ENCODE results near the gene NOD1.
A peak's percentile ranks its signal among the peaks of the same experiment; 100 is the strongest.

Gene NOD1

DNA sequence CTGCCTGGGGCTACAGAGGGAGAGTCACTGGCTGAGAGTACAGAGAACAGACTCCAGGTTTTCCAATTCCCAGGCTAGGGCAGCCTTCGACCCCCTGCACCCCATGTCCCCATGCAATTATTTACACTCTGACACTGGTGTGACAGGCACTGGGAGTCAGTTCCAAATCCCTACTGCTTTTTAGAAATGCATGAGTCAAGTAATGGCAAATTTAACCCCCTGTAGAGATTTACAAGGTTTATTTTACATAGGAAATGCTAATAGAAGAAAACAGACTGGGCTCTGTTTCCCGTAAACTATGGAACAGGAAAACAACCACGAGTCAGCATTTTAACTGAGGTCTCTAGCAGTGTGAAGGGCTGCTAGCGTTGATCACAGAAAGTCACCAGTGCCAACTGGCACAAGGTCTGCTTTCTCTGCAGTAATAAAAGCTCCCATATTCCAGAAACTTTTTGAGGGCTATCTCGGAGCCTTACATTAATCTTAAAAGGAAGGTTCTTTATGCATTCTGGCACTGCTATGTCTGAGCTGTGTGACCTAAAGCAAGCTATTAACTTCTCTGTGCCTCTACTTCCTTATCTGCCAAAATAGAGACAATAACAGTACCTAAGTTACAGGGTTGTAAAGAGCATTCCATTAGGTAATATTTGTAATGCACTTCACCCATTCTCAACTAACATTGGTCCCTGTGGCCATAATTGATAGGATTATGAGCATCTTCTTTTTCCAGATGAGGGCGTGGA, 28.2 kb downstream of the NOD1 start:
- no peak for DNase-seq

DNA sequence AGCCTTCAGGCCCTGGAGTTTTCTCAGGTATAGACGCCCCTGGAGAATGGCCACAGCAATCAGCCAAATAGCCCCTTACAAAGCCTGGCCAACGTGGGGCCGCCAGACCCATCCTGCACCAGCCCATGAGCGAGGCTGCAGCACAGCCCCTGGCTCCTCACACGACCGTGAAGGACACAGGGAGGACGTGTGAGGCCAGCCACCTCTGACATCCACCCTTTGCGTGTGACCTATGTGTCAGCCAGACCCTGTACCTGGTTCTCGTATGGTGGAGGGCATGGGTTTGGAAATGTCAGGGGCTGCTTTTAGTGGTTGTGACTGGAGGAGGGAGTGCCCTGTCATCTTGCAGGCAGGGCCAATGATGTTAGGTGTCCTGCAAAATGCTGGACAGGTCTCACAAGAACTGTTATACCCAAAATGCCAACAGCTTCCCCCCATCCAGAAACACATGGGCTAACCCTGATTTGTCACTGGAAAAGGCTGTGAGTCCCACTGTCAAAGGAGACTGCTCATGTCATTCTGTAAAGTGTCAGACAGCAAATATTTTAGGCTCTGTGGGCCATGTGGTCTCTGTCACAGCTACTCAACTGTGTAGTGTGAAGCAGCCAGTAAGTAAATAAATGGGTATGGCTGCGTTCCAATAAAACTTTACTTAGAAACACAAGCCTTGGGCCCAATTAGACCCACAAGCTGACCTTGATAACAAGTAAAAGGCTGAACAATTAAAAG, 30.0 kb downstream of the NOD1 start:
- no peak for DNase-seq

DNA sequence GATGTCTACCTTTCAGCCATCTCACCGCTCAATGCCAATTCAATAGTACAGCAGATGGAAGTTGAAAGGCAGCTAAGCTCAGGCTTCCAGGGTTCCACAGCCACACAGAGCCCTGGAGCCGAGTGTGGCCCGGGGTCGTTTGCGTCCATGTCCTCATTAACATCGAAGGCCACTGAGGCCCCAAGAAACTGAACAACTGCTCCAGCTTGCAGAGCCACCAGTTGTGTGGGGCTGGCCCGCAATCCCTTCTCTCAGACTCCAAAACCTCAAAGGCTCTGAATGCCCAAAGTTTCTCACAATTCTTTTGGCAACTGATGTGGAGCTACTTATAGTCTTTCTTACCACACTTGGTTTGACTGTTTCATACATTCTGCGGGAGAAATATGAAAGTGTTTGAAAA, 31.1 kb downstream of the NOD1 start:
- no peak for DNase-seq

DNA sequence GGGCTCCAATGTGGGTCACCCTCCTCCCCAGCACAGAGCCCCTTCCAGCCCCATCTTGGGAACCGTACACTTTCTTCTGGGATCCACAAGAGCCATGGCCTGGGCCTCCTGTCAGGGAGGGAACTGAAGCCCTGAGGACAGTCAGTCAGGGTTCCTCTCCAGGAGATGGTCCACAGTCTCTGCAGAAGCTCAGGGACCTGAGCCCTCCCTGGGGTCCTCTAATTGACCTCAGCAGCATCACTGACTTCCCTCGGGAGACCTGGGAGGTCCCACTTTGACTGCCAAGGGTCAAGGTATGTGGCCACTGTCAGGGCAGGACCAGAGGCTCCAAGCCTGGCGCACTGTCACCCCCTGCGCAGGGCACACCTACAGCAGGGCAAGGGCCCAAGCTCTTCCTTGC, 32.3 kb downstream of the NOD1 start:
- DNase-seq = no peak

DNA sequence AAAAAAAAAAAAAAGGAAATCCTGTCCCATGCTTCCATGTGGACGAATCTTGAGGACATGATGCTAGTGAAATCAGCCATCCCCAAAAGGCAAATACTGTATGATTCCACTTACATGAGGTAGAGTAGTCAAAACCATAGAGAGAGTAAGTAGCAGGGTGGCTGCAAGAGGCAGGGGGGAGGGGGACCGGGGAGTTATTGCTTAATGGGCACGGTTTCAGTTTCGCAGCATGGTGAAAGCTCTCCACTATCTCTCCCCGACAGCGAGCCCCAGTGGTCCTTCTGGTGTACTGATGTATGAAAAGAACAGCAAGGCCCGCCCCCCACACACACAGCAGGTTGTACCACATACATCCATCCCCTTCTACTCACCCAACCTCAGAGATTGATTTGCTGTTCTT, 32.8 kb downstream of the NOD1 start:
- peak in 34 of 58 donors; percentile 11 to 56 (median 30) for DNase-seq

DNA sequence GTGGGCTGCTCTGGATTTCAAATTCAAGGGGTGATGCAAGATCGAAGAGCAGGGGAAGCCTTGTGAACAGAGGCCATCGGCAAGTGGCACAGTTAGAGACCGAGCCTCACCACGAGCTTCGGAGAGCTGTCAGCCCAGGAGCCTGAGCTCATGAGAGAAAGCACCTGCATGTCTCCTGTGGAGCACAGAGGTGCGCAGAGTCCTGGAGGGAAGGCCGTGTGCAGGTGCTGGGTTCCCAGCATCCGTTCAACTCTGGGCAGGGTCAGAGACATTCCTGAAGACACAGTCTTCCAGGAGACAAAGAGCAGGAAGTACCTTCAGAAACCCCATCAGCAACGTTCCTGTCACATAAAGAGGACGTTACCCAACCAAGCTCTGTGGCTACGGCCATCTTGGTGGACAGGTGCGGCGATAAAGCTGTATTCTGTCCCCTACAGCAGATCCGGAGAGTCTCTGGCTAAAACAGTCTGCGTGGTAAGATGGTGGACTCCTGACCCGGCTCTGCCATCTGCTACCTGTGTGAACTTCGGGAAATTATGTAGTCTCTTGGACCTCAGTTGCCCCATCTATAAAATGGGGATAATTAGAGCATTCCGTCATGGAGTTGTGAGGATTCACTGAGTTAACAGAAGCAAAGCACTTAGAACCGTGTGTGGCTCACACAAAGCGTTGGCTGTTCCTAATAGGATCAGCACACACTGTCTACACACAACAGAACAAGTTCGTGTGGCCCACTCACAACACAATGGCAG, 40.6 kb downstream of the NOD1 start:
- no peak for DNase-seq

DNA sequence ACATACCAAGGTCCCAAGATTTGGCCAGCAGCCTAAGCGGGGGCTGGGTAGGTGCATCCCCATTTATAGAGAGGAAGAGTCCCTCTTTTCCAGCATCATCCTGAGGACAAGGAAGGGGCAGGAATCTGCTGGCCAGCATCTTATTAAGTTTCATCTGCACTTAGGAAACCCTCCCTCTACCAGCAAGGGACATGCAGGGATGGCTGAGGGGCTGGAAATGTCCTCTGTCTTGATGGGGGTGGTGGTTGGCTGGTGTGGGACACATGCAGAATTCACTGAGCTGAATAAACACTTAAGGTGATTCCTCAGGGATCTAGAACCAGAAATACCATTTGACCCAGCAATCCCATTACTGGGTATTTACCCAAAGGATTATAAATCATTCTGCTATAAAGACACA, 42.1 kb downstream of the NOD1 start:
- DNase-seq = no peak

DNA sequence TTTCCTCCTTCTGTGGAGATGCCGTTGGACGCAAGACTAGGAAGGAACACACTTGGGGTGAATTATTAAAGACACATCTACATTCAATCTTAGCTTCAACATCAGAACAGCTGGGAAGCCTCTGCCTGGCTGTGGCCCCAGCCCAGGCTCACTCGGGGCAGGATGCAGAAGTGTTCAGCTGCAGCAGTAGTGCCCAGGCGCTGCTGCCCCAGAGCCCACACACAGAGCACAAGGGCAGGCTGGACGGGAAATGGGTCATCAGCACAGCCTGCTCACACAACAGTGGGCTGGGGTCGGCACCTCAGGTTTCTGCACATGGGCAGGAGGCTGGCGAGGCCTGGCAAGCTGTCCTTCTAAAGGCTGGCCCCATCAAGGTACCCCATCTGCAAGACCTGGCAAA, 42.5 kb downstream of the NOD1 start:
- DNase-seq = peak in 4 of 58 donors; percentile 7 to 21 (median 10)

DNA sequence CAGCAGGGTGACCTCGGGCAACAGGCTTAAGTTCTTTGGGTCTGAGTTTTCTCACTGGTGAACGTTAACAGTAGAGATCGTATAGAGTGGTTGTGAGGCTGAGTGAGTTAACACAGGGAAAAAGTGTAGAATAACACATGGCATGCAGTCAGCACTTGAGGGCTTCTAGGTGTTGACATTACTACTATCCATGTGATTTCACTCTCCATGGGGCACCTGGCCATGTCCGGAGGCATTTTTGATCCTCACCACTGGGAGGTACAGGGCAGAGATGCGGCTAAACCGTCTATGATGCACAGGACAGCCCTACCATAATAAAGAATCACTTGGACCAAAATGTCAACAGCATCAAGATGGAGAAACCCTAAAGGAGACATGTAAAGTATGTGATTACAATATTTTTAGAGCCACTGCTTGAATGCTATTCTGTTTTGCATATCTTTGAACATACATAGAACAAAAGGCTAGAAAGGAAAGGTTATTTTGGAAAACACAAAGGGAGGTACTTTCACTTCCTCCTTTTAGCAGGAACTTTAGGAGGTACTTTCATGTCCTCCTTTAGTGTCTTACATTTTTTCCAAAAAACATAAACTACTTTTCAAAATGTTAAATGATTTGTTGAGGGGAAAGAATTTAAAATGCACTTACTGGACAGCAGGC, 44.3 kb downstream of the NOD1 start:
- DNase-seq = no peak

DNA sequence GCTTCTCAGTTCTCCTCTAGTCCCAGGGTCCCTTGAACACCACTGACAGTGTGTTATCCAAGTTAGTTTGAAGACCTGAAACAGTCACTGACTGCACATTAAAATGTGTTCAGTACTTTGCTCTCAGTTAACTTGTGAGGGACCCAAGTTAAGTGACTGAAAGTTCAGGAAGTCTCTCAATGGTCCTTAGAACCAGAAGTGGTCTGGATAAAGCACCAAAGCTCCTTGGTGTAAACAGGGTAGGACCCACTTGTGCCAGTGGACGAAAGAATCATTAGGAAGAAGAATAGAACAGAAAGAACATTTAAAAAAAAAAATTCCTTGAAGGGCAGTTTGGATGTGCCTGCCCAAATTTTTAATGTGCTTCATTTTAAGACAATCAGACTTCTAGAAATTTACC, 45.1 kb downstream of the NOD1 start:
- no peak for DNase-seq

DNA sequence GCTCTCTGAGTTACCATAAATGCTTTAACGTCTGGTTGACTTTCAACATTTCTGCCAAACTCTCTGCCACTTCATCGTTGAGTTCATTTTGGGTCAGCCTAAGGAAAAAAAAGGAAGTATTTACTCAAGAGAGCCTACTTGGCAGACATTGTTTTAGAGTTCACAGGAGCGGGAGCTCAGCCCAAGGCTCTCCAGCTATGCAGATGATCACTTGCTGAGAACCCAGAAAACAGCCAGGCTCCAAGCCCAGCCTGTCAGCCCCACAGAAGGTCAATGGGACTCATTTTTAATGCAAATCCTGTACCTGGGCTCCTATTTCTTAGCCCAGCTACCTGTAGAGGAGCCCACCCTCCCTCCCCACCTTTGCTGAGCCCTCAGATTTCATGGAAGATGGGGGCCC, 45.5 kb downstream of the NOD1 start:
- DNase-seq = peak in 28 of 58 donors; percentile 12 to 72 (median 40)

DNA sequence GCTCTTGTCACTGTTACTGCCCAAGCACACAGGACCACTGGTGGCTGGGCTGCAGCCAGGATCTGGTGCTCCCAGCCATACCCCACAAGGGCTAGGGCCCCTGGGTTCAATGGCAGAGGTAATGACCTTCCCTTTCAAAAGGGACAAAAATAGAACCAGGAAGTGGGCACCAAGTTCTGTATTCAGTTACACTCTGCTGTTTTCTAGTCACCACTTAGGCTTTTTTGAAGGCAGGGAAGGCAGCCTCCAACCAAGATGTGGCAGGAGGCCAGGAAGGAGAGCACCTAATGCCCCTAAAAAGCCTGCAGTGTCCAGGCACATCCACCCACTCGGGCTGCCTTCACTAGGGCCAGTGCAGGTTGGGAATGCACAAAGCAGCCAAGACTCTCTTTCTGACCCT, 47.8 kb downstream of the NOD1 start:
- DNase-seq = peak in 2 of 58 donors; percentile 13 to 16

DNA sequence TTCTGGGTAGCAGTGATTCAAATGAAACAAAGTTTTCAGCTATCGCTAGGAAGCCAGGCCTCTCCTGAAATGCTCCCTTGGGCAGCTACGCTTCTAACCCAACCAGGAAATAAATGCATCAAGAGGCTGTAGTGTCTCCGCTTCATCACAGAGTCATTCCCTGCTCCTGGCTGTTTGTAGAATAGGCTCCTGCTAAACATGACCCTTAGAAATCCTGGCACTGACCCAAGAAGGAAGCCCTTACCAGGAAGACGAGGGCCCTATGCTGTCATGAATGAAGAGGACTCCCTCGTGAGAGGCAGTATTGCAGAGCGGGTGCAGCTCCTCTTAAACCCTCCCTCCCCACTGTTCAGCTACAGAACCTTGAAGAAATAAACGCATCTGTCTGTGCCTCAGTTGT, 48.3 kb downstream of the NOD1 start:
- DNase-seq = no peak

DNA sequence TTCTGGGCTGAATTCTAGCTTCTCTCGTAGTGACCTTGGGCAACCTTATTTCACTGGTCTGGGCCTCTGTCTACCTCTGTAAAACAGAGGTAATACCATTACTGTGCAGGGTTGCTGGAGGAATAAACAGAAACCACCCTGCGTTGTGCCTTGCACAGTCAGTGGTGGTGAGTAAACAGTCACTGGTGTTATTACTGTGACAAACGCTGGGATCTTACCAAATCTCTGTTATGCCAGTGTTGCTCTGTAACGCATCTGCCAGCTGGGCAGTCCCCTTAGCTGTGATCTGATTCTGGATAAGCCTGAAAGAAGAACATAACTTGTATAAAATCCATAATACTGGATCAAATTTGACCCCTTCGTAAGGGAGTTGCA, 49.4 kb downstream of the NOD1 start:
- DNase-seq = no peak

DNA sequence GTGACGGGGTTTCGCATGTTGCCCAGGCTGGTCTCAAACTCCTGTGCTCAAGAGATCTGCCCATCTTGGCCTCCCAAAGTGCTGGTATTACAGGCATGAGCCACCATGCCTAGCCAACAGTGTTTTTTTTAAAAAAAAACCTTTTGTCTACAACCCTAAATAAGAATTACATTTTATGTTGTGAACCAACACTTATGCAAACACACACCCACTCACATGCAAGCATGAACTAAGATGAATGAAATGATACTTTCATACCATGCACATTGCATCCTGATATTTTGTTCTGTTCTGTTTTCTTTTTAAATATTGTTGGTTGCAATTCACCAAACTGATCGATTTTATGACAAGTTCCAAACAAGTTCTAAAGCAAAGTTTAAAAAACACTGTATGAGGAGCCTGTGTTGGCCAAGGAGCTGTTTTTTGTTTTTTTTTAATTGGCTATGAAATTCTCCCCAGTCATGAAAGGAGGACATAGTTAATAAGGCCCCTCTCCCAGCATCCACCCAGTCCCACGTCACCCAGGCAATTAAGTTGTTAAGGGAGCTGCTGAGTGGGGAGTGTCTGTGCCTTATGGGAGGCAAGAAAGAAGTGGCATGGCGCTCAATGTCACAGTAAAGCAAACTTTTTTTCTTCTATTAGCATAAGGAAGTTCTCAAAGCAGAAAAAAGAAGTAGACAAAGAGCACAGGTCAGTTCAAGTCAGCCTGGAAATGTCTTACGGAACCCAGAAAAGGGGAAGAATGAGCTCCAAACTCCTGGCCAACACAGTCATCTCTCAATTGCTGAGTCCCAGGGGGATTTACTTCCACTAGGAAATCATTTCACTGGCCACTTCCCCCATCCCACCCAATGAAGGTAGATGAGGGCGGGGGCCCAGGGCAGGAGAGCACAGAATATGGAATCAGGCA, 50.1 kb downstream of the NOD1 start:
- no peak for DNase-seq

DNA sequence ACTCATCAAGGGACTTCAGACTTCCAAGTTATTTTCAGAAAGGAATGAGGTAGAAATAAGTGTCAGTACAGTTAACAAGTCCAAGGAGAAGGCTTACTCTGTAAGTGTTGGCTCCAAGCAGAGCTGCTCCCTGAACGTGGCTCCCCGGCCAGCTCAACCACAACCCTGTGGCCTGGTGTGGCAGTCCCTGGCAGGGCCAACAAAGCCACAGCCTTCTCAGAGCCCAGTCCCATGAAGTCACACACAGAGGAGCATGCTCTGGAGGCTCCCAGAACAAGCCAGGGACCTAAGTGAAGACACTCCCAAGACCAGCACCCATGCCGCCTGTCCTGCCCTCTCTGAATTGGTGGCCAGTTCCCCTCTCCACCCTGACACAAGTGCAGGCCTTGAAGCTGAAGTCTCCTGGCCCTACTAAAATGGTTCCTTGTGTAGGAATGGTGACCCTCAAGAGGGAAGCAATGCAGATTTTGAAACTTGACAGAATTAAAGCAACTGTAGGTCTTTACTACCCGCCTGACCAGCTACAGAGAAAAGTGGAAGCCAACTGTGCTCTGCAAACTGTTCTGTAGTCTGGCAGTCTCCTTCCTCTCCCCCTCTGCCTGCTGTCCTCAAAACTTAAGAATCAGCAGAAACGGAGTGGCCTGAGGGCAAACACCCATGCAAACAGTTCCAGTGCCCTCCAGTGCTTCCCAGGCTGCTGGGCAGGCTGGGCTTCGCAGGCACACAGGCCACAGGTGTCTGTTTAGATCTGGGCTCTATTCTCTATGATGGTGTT, 51.1 kb downstream of the NOD1 start:
- DNase-seq = peak in 2 of 58 donors; percentile 32 to 37

DNA sequence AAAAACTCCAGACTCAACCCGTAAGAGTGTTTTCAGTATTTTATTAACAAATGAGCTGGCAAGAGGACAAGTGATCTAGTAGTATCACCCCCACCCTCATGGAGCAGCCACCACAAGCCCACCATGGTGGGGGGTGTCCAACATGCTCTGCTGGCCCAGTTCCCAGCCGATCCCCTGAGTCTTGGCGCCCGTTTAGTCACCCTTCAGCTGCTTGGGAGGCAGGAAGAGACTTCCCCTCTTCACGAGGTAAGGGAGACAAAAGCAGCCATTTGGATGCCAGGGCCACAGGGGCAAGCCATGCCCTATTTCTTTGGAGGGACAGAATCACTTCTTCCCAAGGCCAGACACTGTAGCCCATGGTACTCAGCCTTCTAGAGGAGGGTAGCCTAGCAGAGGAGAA, 54.1 kb downstream of the NOD1 start:
- DNase-seq = no peak

DNA sequence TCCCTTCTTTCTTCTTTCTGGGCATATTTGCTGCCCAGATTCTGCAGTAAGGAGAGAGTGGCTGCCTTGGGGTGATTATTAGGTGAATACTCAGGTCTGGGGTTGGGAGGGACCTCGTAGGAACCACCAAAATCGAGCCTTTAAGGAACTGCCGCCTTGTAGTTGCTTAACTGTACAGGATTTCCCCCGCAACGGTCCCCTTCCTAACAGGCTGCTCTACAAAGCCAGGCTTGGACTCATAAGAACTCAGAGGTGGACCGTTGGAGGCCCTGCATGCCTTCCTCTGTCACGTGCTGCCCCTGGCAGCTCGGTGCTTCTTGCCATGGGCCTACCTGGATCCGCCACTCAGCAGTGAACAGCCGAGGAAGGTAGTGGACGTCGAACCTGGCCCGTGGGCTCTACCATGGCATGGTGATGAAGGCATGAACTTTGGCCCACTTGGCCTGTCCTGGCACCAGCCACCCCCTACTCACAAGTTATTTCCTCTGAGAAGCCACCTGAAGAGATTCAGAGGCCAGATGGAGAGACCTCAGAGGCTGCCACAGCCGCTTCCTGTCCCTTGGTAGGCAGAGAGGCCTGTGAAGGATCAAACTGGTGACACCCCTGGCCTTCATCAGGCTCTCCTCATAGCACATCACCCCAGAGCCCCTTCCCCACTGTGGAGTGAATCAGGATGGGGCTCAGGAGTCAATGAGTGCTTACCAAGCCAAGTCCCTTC, 54.6 kb downstream of the NOD1 start:
- DNase-seq = no peak

DNA sequence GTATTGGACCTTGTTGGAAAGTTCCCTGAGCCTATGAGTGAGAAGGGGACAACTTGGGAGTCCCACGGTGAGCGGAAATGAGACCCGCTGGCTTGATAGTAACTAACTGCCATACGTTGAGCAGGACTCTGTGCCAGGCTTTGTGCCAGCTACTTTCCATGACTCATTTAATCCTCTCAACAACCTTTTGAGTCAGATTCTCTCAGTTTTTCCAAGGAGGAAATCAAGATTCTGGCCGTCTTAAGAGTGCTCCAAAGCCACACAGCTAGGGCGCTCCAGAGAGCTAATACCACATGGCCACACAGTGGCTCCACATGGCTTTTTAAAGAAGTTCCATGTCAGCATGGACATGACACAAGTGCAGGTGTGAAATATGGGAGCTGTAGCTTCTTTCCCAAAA, 55.7 kb downstream of the NOD1 start:
- DNase-seq = no peak

Data from anterior cingulate cortex (tissue), 58 donors.